D721Med (cell line): ENCODE results near the gene KRTAP10-6.
"Not testable (repeated sequence)": the region's sequence is repeated elsewhere in the genome, so short reads cannot be mapped to it uniquely, and the experiment has no call there.

Source experiments
- DNase-seq: peaks from one replicate; pipeline ENCODE4 v3.0.0; 2011; ENCODE audit warnings: low spot score; ENCODE audit not compliant: insufficient read length
- FAIRE-seq: peaks from 2 replicates; lab custom pipeline; 2011; peaks lifted over from hg19 to GRCh38; lab: Jason Lieb, UNC
- CTCF ChIP-seq: IDR thresholded peaks from 2 replicates; pipeline ENCODE4 v1.5.1; 2012; ENCODE audit warnings: mild to moderate bottlenecking, control low read depth; ENCODE audit not compliant: insufficient read depth; ENCODE audit errors: missing control alignments

The KRTAP10-6 gene

GRCh38 chr21:44551340-44551961 is 40.9 kb downstream of the KRTAP10-6 start, which contains the start of gene KRTAP10-2:
Gene KRTAP10-2, minus strand, starts transcription at chr21:44551505. Its CDS starts 47 bp downstream, at chr21:44551458.
- TF ChIP-seq CTCF: no peak
- FAIRE-seq (no peak), DNase-seq (no peak)

- no peak for DNase-seq
- no peak for TF ChIP-seq CTCF
- no peak for FAIRE-seq
Measured at GRCh38 chr21:44550807-44551206, 41.5 kb downstream of the KRTAP10-6 start.

GRCh38 chr21:44550285-44550684 is 42.0 kb downstream of the KRTAP10-6 start:
- not testable (repeated sequence) for DNase-seq, FAIRE-seq

GRCh38 chr21:44549525-44550211 is 42.6 kb downstream of the KRTAP10-6 start:
- DNase-seq (no peak), FAIRE-seq (no peak)
- no peak for TF ChIP-seq CTCF

GRCh38 chr21:44548922-44549321 is 43.4 kb downstream of the KRTAP10-6 start:
- DNase-seq (no peak), FAIRE-seq (no peak)
- TF ChIP-seq CTCF: no peak

GRCh38 chr21:44548381-44548780 is 43.9 kb downstream of the KRTAP10-6 start:
- DNase-seq (no peak), FAIRE-seq (no peak)
- no peak for TF ChIP-seq CTCF

GRCh38 chr21:44547656-44548331 is 44.5 kb downstream of the KRTAP10-6 start:
- FAIRE-seq (no peak), DNase-seq (no peak)
- no peak for TF ChIP-seq CTCF
